Glutamatergic neuron (in vitro differentiated cells): ENCODE data around the gene WDR5. TPM values are rescaled to one million over a fixed set of nuclear protein-coding genes. Genes with fewer than 3 reads are reported as not detected.

Experiments
- DNase-seq: peaks from one replicate; pipeline ENCODE4 v3.0.0; 2022
- H3K27ac Mint-ChIP-seq: one replicate; pipeline ENCODE4 v1.8.0; 2020; ENCODE audit warnings: mild to moderate bottlenecking, mixed read lengths, inconsistent platforms; ENCODE audit not compliant: unreplicated experiment
- H3K27me3 Mint-ChIP-seq: one replicate; pipeline ENCODE4 v1.8.0; 2020; ENCODE audit warnings: mild to moderate bottlenecking, moderate library complexity, mixed read lengths, inconsistent platforms; ENCODE audit not compliant: unreplicated experiment
- H3K36me3 Mint-ChIP-seq: one replicate; pipeline ENCODE4 v1.8.0; 2020; ENCODE audit warnings: mild to moderate bottlenecking, mixed read lengths, inconsistent platforms; ENCODE audit not compliant: unreplicated experiment
- H3K4me1 Mint-ChIP-seq: one replicate; pipeline ENCODE4 v1.8.0; 2020; ENCODE audit warnings: mild to moderate bottlenecking, low read depth, mixed read lengths, inconsistent platforms; ENCODE audit not compliant: unreplicated experiment
- H3K4me3 Mint-ChIP-seq: one replicate; pipeline ENCODE4 v1.8.0; 2020; ENCODE audit warnings: mild to moderate bottlenecking, mixed read lengths, inconsistent platforms; ENCODE audit not compliant: unreplicated experiment
- H3K9me3 Mint-ChIP-seq: one replicate; pipeline ENCODE4 v1.8.0; 2020; ENCODE audit warnings: mild to moderate bottlenecking, moderate library complexity, mixed read lengths, inconsistent platforms; ENCODE audit not compliant: unreplicated experiment
- total RNA-seq: library from RNA; stranded (reverse); fragmentation: NEBNext Ultra II Directional; extraction: Animal tissue kit (Norgen Biotek cat#: 25700); gene quantifications from one replicate; pipeline ENCODE4 v1.2.1, GENCODE V29; 2021; ENCODE audit not compliant: unreplicated experiment
- TF ChIP-seq, protein P1 (sequence below): fragments of 200-600 bp; sonication (generic); IDR thresholded peaks from one replicate; pipeline ENCODE4 v1.5.0; 2021; ENCODE audit not compliant: partially characterized antibody, unreplicated experiment

The WDR5 gene
- total RNA-seq, 1 donor from 2014 or later = 45.9 TPM

GRCh38 chr9:134178768-134179551 is 43.1 kb downstream of the WDR5 start:
- Mint-ChIP-seq H3K4me1 (peaks cover 7% of the 10 kb centered on the region), H3K27ac (peak overlapping the region; percentile 12), H3K9me3 (peaks cover 15% of the 10 kb centered on the region), H3K4me3 (no peak overlapping the region), H3K36me3 (no peaks in the 10 kb centered on the region), H3K27me3 (peaks cover 5% of the 10 kb centered on the region)
- TF ChIP-seq, protein P1, sequence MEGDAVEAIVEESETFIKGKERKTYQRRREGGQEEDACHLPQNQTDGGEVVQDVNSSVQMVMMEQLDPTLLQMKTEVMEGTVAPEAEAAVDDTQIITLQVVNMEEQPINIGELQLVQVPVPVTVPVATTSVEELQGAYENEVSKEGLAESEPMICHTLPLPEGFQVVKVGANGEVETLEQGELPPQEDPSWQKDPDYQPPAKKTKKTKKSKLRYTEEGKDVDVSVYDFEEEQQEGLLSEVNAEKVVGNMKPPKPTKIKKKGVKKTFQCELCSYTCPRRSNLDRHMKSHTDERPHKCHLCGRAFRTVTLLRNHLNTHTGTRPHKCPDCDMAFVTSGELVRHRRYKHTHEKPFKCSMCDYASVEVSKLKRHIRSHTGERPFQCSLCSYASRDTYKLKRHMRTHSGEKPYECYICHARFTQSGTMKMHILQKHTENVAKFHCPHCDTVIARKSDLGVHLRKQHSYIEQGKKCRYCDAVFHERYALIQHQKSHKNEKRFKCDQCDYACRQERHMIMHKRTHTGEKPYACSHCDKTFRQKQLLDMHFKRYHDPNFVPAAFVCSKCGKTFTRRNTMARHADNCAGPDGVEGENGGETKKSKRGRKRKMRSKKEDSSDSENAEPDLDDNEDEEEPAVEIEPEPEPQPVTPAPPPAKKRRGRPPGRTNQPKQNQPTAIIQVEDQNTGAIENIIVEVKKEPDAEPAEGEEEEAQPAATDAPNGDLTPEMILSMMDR = no peak
- peak; percentile 19 for DNase-seq

DNA sequence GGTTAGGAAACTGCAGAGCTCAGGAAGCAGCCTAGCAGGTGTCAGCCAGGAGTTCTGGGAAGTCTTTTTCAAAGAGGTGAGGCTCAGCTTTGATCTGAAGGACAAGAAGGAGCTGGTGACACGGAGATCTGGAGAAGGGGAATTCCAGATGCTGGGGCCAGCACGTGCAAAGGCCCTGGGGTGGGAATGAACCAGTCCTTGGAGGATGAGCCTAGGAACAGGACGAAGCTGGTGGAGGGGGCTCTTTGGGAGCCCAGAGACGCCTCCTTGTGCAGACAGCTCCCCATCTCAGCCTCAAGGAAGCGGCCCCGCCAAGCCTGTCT is 43.7 kb downstream of the WDR5 start:
- Mint-ChIP-seq H3K4me1 (peaks cover 7% of the 10 kb centered on the region), H3K4me3 (no peak overlapping the region), H3K27me3 (peaks cover 5% of the 10 kb centered on the region), H3K27ac (peak overlapping the region; percentile 12), H3K9me3 (peaks cover 15% of the 10 kb centered on the region), H3K36me3 (no peaks in the 10 kb centered on the region)
- TF ChIP-seq, protein P1 = no peak
- DNase-seq = no peak

GRCh38 chr9:134179918-134180785 is 44.3 kb downstream of the WDR5 start:
- no peak overlapping the region for H3K27ac Mint-ChIP-seq
- H3K27me3 Mint-ChIP-seq = peaks cover 5% of the 10 kb centered on the region
- H3K4me1 Mint-ChIP-seq = peaks cover 7% of the 10 kb centered on the region
- H3K4me3 Mint-ChIP-seq = no peak overlapping the region
- DNase-seq = peak; percentile 10
- H3K9me3 Mint-ChIP-seq = peaks cover 14% of the 10 kb centered on the region
- H3K36me3 Mint-ChIP-seq = no peaks in the 10 kb centered on the region
- TF ChIP-seq, protein P1 = no peak

DNA sequence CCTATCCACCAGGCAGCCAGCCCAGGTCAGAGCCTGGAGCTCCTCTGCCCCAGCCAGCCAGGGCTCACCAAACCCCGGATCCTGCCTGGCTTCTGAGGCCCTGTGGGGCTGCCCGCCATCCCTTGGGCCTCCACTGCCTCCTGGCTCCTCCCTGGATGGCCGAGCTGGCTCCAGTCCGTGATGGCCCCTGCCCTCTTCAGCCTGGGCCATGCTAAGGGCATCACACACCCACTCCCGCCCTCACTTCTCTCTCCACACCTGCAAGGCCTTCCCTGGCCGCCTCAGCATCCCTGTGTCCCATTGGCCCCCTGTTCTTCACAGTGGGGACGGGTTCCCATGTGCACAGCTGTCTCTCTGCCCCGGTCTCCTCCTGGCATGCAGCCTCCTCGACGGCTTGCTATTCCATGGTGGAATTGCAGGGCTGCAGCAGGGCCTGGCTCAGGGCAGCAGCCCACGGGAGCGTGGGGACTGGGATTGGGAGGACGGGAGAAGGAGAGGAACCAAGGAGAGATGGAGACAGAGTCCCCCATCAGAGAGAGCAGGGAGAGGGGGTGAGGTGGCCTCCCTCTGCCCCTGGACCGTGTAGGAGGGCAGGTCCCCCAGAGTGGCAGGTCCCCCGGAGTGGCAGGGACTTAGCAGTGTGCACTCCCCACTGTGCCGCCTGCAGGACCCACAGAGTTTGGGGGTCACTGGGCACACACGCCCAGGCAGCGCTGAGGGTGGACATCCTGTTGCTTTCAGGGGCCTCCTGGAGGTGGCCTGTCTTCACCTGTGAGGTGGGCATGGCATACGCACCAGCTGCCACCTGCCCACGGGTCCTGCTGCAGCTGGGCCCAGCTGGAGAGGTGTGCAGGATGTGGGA is 45.1 kb downstream of the WDR5 start:
- Mint-ChIP-seq H3K4me3 (no peak overlapping the region), H3K27me3 (peaks cover 5% of the 10 kb centered on the region), H3K9me3 (peaks cover 14% of the 10 kb centered on the region), H3K27ac (no peak overlapping the region), H3K4me1 (peaks cover 7% of the 10 kb centered on the region), H3K36me3 (no peaks in the 10 kb centered on the region)
- TF ChIP-seq, protein P1 = no peak
- peak; percentile 9 for DNase-seq
